Measurements from ENCODE around the gene FDXR.

DNA sequence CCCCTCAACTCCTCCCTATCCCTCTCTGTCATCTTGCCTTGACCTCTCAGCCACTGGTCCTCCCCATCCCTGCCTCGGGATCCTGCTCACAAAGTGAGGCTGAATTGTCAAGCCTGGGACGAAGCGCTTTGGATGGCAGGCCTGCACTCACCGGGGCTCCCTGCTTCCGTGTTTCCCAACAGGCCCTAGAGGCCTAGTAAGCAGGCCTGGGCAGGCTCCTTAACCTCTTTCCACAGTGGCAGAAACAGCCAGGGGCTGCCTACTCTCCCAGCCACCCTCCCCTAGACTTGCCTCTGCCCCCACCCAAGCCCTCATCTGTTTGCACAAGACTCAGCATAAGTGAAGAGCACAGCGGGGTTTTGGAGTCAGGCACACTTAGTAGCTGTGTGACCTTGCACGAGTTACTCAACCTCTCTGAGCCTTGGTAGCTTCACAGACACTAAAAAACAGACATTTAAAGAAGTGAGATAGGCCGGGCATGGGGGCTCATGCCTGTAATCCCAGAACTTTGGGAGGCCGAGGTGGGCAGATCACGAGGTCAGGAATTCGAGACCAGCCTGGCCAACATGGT, 25.7 kb upstream of the FDXR start:
- TF ChIP-seq POLR2A (IDR thresholded peaks at IDR 0.05; ENCODE audit: low read depth, low read length) (no peak), POLR2AphosphoS5 (IDR thresholded peaks at IDR 0.05; ENCODE audit: low read depth, low read length) (no peak), TAF1 (IDR thresholded peaks at IDR 0.05; ENCODE audit: low read depth, low read length) (no peak), SPI1 (IDR thresholded peaks at IDR 0.05; ENCODE audit: low read depth, low read length) (no peak)
